Measurements from ENCODE around the gene PSME1.

PSME1 gene

DNA sequence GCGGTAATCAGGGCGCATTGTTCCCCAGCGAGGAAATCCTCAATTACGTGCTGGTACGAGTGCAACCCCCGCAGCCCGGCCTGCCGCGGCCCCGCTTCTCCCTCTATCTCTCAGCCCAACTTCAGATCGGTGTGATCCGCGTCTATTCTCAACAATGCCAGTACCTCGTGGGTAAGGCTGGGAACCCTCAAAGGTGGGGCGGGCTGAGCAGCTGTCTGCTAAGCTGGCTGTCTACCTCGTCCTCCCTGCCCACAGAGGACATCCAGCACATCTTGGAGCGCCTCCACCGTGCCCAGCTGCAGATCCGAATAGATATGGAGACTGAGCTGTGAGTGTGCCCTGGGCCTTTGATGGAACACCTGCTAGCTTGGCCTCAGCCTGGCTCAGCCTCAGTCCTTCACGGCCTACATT, 36.9 kb downstream of the PSME1 start:
- no peak overlapping the region for H3K4me3 ChIP-seq (replicated peaks; ENCODE audit: low read depth, low read length)

DNA sequence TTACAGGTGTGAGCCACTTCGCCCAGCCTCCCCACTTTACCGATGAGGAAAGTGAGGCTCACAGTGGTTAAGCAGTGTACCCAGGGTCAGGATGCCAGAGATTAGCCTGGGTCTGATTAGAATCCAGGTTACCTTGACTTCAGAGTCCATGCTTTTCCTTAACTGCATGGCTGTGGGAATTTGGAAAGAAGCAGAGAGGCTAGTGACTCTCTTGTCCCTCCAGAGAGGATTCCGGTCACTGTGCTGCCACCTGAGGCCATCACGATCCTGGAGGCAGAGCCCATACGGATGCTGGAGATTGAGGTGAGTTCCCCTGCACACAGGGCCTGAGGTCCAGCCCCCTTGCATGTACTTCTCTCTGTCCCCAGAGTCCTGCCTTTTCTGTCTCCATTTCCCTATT, 40.6 kb downstream of the PSME1 start:
- H3K4me3 ChIP-seq (replicated peaks; ENCODE audit: low read depth, low read length) = no peak overlapping the region
- no peak for DNase-seq (ENCODE audit: low read depth)
- TF ChIP-seq, protein P1, sequence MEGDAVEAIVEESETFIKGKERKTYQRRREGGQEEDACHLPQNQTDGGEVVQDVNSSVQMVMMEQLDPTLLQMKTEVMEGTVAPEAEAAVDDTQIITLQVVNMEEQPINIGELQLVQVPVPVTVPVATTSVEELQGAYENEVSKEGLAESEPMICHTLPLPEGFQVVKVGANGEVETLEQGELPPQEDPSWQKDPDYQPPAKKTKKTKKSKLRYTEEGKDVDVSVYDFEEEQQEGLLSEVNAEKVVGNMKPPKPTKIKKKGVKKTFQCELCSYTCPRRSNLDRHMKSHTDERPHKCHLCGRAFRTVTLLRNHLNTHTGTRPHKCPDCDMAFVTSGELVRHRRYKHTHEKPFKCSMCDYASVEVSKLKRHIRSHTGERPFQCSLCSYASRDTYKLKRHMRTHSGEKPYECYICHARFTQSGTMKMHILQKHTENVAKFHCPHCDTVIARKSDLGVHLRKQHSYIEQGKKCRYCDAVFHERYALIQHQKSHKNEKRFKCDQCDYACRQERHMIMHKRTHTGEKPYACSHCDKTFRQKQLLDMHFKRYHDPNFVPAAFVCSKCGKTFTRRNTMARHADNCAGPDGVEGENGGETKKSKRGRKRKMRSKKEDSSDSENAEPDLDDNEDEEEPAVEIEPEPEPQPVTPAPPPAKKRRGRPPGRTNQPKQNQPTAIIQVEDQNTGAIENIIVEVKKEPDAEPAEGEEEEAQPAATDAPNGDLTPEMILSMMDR (IDR thresholded peaks at IDR 0.05; ENCODE audit: low read length, missing control alignments) = no peak

More for the DNA sequence above, 36.9 kb downstream of the PSME1 start:
- TF ChIP-seq, protein P1 (IDR thresholded peaks at IDR 0.05; ENCODE audit: low read length, missing control alignments) = no peak
- no peak for DNase-seq (ENCODE audit: low read depth)

- TF ChIP-seq, protein P1 (IDR thresholded peaks at IDR 0.05; ENCODE audit: low read length, missing control alignments) = no peak
- DNase-seq (ENCODE audit: low read depth) = no peak
- H3K4me3 ChIP-seq (replicated peaks; ENCODE audit: low read depth, low read length) = no peak overlapping the region
These were observed 41.2 kb downstream of the PSME1 start for GRCh38 chr14:24177041-24177825.

- no peak overlapping the region for H3K4me3 ChIP-seq (replicated peaks; ENCODE audit: low read depth, low read length)
- DNase-seq (ENCODE audit: low read depth) = no peak
- TF ChIP-seq, protein P1 (IDR thresholded peaks at IDR 0.05; ENCODE audit: low read length, missing control alignments) = no peak
These were observed 41.9 kb downstream of the PSME1 start for GRCh38 chr14:24177891-24178290.

DNA sequence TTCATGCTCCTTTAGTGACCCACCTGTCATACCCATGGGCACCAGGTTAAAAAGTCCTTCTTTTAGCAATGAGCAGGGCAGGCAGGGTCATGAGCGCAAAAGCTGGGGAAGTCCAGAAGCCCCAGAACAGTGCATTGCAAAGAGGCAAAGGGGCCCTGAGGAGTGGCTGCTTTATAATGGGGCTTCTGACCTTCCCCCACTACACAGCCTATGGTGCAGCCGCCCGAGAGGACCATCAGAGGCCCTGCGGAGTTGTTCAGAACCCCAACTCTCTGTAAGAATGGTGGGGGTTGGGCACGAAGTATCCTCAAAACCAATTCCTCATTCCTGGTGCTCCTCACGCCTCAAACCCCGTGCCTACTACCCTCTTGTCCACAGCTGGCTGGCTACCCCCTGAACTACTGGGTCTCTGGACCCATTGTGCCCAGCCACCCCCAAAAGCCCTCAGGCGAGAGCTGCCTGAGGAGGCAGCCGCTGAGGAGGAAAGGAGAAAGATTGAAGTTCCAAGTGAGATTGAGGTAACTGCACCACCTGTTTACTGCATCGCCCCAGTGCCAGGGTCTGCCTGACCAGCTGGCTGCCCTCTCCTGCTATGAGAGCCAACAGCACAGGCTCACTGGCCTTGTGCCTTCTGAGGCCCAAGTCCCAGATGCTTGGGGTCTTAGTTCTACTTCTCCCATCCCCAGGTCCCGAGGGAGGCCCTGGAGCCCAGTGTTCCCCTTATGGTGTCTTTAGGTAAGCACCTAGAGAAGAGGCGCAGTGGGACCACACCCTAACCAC, 42.6 kb downstream of the PSME1 start:
- DNase-seq (ENCODE audit: low read depth) = no peak
- no peak overlapping the region for H3K4me3 ChIP-seq (replicated peaks; ENCODE audit: low read depth, low read length)
- TF ChIP-seq, protein P1 (IDR thresholded peaks at IDR 0.05; ENCODE audit: low read length, missing control alignments) = no peak

GRCh38 chr14:24179294-24179960, 43.4 kb downstream of the PSME1 start:
- DNase-seq (ENCODE audit: low read depth) = no peak
- TF ChIP-seq, protein P1 (IDR thresholded peaks at IDR 0.05; ENCODE audit: low read length, missing control alignments) = no peak
- no peak overlapping the region for H3K4me3 ChIP-seq (replicated peaks; ENCODE audit: low read depth, low read length)

Measured in fibroblast of pulmonary artery (primary cell).